ENCODE measurements around the gene SELENOO. TPM values are rescaled to one million over a fixed set of nuclear protein-coding genes. Genes with fewer than 3 reads are reported as not detected.

Gene SELENOO
- total RNA-seq, 1 experiment from 2014 or later, result 32.8 TPM

GRCh38 chr22:50244420-50245213 is 43.8 kb downstream of the SELENOO start, which contains the start of gene TUBGCP6:
Gene TUBGCP6 (minus strand): TSS chr22:50245023. CDS start chr22:50244459, 564 bp downstream.
- BruUV-seq (replicated peaks), result TSS peak; percentile 45
- peak within 1 kb of the TSS; percentile 97 for H3K9ac ChIP-seq (ENCODE audit: low read length)
- peak within 1 kb of the TSS; percentile 94 for H2AFZ ChIP-seq (ENCODE audit: low read length)
- peak within 1 kb of the TSS; percentile 81 for H3K27ac ChIP-seq (ENCODE audit: low read length)
- DNase-seq, result peak; percentile 87
- H3K4me1 ChIP-seq (ENCODE audit: insufficient read depth, low read length), result peaks cover 9% of the 10 kb centered on the region; the same call in 1 of the 2 replicates
- ATAC-seq, result peak; percentile 72
- H3F3A ChIP-seq (ENCODE audit: low read length, unreplicated experiment), result no peaks in the 10 kb centered on the region
- H3K4me2 ChIP-seq (ENCODE audit: low read length), result peak within 1 kb of the TSS; percentile 99
- intact Hi-C loops (cut with micrococcal nuclease), result no loop called here
- CTCF ChIA-PET, result no interaction called here
- no peaks in the 10 kb centered on the region for H4K20me1 ChIP-seq (ENCODE audit: low read length)
- H3K4me3 ChIP-seq (ENCODE audit: low read length), result peak within 1 kb of the TSS; percentile 99
- H3K79me2 ChIP-seq (ENCODE audit: low read length), result peaks cover 59% of the 10 kb centered on the region
- H3K9me2 ChIP-seq (replicated peaks; ENCODE audit: low read length), result no peaks in the 10 kb centered on the region
- no peaks in the 10 kb centered on the region; the same call in 1 of the 2 replicates for H3K36me3 ChIP-seq (ENCODE audit: low read depth, low read length)
- POLR2A ChIA-PET (ENCODE audit: unreplicated experiment), result no interaction called here
- no peaks in the 10 kb centered on the region for H3K27me3 ChIP-seq (ENCODE audit: low read length)
- H3K9me3 ChIP-seq (ENCODE audit: low read length), result no peaks in the 10 kb centered on the region
- TF ChIP-seq EZH2phosphoT487 (IDR thresholded peaks at IDR 0.05; ENCODE audit: borderline replicate concordance, low read length) (no peak), CTCF (conservative IDR thresholded peaks at IDR 0.05; ENCODE audit: low read depth, low read length) (no peak), EZH2 (IDR thresholded peaks at IDR 0.05; ENCODE audit: low read length, unreplicated experiment) (no peak)

GRCh38 chr22:50245214-50246072 is 44.6 kb downstream of the SELENOO start:
- BruUV-seq (replicated peaks), result TSS peak; percentile 26
- no peak for TF ChIP-seq CTCF (conservative IDR thresholded peaks at IDR 0.05; ENCODE audit: low read depth, low read length)
- no peak for TF ChIP-seq EZH2 (IDR thresholded peaks at IDR 0.05; ENCODE audit: low read length, unreplicated experiment)
- no peak for TF ChIP-seq EZH2phosphoT487 (IDR thresholded peaks at IDR 0.05; ENCODE audit: borderline replicate concordance, low read length)
- Histone ChIP-seq H3K27ac (ENCODE audit: low read length) (peak overlapping the region; percentile 81), H3K79me2 (ENCODE audit: low read length) (peaks cover 55% of the 10 kb centered on the region), H3K27me3 (ENCODE audit: low read length) (no peaks in the 10 kb centered on the region), H3F3A (ENCODE audit: low read length, unreplicated experiment) (no peaks in the 10 kb centered on the region), H3K4me1 (ENCODE audit: insufficient read depth, low read length) (peaks cover 15% of the 10 kb centered on the region; the same call in 1 of the 2 replicates), H3K9ac (ENCODE audit: low read length) (peak overlapping the region; percentile 97), H3K4me3 (ENCODE audit: low read length) (peak overlapping the region; percentile 99), H3K4me2 (ENCODE audit: low read length) (peak overlapping the region; percentile 99), H3K9me2 (replicated peaks; ENCODE audit: low read length) (no peaks in the 10 kb centered on the region), H2AFZ (ENCODE audit: low read length) (peak overlapping the region; percentile 94), H3K36me3 (ENCODE audit: low read depth, low read length) (no peaks in the 10 kb centered on the region), H3K9me3 (ENCODE audit: low read length) (no peaks in the 10 kb centered on the region), H4K20me1 (ENCODE audit: low read length) (no peaks in the 10 kb centered on the region)
- ChIA-PET CTCF (no interaction called here), POLR2A (ENCODE audit: unreplicated experiment) (no interaction called here)
- intact Hi-C loops (cut with micrococcal nuclease), result no loop called here
- DNase-seq, result no peak
- peak; percentile 45 for ATAC-seq

Data from PC-3 (cell line).